Neural progenitor cell (in vitro differentiated cells): ENCODE results near the gene SLC5A10. TPM values are rescaled to one million over a fixed set of nuclear protein-coding genes. Genes with fewer than 3 reads are reported as not detected.

ENCODE experiments used
- DNase-seq: peaks from one replicate; pipeline ENCODE4 v3.0.0-alpha.2; 2016; ENCODE audit warnings: low spot score
- H2AFZ ChIP-seq: fragments of 200-600 bp; sonication (generic); replicated peaks from 2 replicates; pipeline ENCODE4 v1.6.1; 2016; ENCODE audit warnings: antibody characterized with exemption
- H3F3A ChIP-seq: fragments of 200-600 bp; sonication (generic); 2 replicates; pipeline ENCODE4 v1.6.1; 2016; ENCODE audit warnings: antibody characterized with exemption, low read depth
- H3K27ac ChIP-seq: fragments of 200-600 bp; sonication (generic); 2 replicates; pipeline ENCODE4 v1.5.1; 2016; ENCODE audit warnings: mild to moderate bottlenecking
- H3K27me3 ChIP-seq: fragments of 200-600 bp; sonication (generic); 2 replicates; pipeline ENCODE4 v1.6.1; 2016; ENCODE audit warnings: mild to moderate bottlenecking, moderate library complexity
- H3K36me3 ChIP-seq: fragments of 200-600 bp; sonication (generic); 2 replicates; pipeline ENCODE4 v1.5.1; 2016
- H3K4me1 ChIP-seq: fragments of 200-600 bp; sonication (generic); 2 replicates; pipeline ENCODE4 v1.6.1; 2016; ENCODE audit warnings: mixed run types
- H3K4me2 ChIP-seq: fragments of 200-600 bp; sonication (generic); 2 replicates; pipeline ENCODE4 v1.6.1; 2016
- H3K4me3 ChIP-seq: fragments of 200-600 bp; sonication (generic); 2 replicates; pipeline ENCODE4 v1.5.1; 2016
- H3K79me2 ChIP-seq: fragments of 200-600 bp; sonication (generic); 2 replicates; pipeline ENCODE4 v1.6.1; 2016; ENCODE audit warnings: low read depth
- H3K9ac ChIP-seq: fragments of 200-600 bp; sonication (generic); 2 replicates; pipeline ENCODE4 v1.6.1; 2016
- H3K9me3 ChIP-seq: fragments of 200-600 bp; sonication (generic); 2 replicates; pipeline ENCODE4 v1.5.1; 2016; ENCODE audit warnings: low read depth
- H4K20me1 ChIP-seq: fragments of 200-600 bp; sonication (generic); 2 replicates; pipeline ENCODE4 v1.6.1; 2016; ENCODE audit warnings: low read depth
- H3K27ac Mint-ChIP-seq: 3 replicates; pipeline ENCODE4 v1.8.0; 2021; ENCODE audit warnings: mixed read lengths
- H3K27me3 Mint-ChIP-seq: 2 replicates; pipeline ENCODE4 v1.8.0; 2022; ENCODE audit warnings: low read depth, mild to moderate bottlenecking, inconsistent platforms, moderate library complexity, mixed read lengths; ENCODE audit not compliant: insufficient read depth
- H3K36me3 Mint-ChIP-seq: 3 replicates; pipeline ENCODE4 v1.8.0; 2021; ENCODE audit warnings: mixed read lengths
- H3K4me1 Mint-ChIP-seq: 3 replicates; pipeline ENCODE4 v1.8.0; 2021; ENCODE audit warnings: mixed read lengths
- H3K4me3 Mint-ChIP-seq: 3 replicates; pipeline ENCODE4 v1.8.0; 2021; ENCODE audit warnings: mild to moderate bottlenecking, moderate library complexity, mixed read lengths
- H3K9me3 Mint-ChIP-seq: 3 replicates; pipeline ENCODE4 v1.8.0; 2020; ENCODE audit warnings: mixed read lengths
- CTCF ChIP-seq: fragments of 200-600 bp; sonication (generic); IDR thresholded peaks from 2 replicates; pipeline ENCODE4 v1.5.1; 2017; ENCODE audit warnings: antibody characterized with exemption, mild to moderate bottlenecking
- EZH2 ChIP-seq: fragments of 200-600 bp; sonication (generic); IDR thresholded peaks from 2 replicates; pipeline ENCODE4 v1.6.1; 2017; ENCODE audit warnings: antibody characterized with exemption, mild to moderate bottlenecking, moderate library complexity
- EZH2phosphoT487 ChIP-seq: fragments of 200-600 bp; sonication (generic); IDR thresholded peaks from 2 replicates; pipeline ENCODE4 v1.6.1; 2017; ENCODE audit warnings: antibody characterized with exemption
- total RNA-seq: library from RNA; depleted of rRNA; stranded (reverse); fragments of >200 nt; gene quantifications from 2 replicates; pipeline ENCODE4 v1.2.3, GENCODE V29; 2015; ENCODE audit warnings: low replicate concordance

The SLC5A10 gene
- total RNA-seq, 1 donor from 2014 or later: not detected

DNA sequence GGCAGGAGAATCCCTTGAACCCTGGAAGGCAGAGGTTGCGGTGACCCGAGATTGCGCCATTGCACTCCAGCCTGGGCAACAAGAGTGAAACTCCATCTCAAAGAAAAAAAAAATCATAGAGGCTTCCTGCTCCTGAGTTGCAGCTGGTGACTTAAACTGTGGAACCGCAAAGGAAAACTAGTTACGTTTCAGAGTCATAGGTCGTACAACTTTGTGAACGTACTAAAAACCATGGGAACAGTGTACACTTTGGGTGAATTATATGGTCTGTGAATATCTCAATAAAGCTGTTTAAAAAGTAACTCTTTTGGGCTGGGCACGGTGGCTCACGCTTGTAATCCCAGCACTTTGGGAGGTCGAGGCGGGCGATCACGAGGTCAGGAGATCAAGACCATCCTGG is 23.6 kb downstream of the SLC5A10 start:
- Histone ChIP-seq H3K27me3 (no peaks in the 10 kb centered on the region), H3K79me2 (no peaks in the 10 kb centered on the region), H2AFZ (no peak overlapping the region), H3K9me3 (no peaks in the 10 kb centered on the region), H3K4me2 (no peak overlapping the region), H3K9ac (no peak overlapping the region), H3K4me3 (no peak overlapping the region), H4K20me1 (peaks cover 10% of the 10 kb centered on the region), H3K27ac (no peak overlapping the region), H3F3A (no peaks in the 10 kb centered on the region), H3K4me1 (no peaks in the 10 kb centered on the region), H3K36me3 (no peaks in the 10 kb centered on the region)
- H3K36me3 Mint-ChIP-seq: no peaks in the 10 kb centered on the region
- TF ChIP-seq EZH2phosphoT487: no peak
- TF ChIP-seq EZH2: no peak
- no peak for TF ChIP-seq CTCF
- DNase-seq: no peak
- H3K4me1 Mint-ChIP-seq: peaks cover 9% of the 10 kb centered on the region
- no peak overlapping the region for H3K27ac Mint-ChIP-seq
- no peak overlapping the region for H3K4me3 Mint-ChIP-seq
- peaks cover 2% of the 10 kb centered on the region for H3K27me3 Mint-ChIP-seq
- H3K9me3 Mint-ChIP-seq: no peaks in the 10 kb centered on the region

GRCh38 chr17:18976201-18976600 is 24.2 kb downstream of the SLC5A10 start:
- no peak overlapping the region for H3K4me3 Mint-ChIP-seq
- H3K27me3 Mint-ChIP-seq: peaks cover 2% of the 10 kb centered on the region
- H3K27me3 ChIP-seq: no peaks in the 10 kb centered on the region
- H4K20me1 ChIP-seq: peaks cover 13% of the 10 kb centered on the region
- no peak overlapping the region for H2AFZ ChIP-seq
- H3K36me3 Mint-ChIP-seq: no peaks in the 10 kb centered on the region
- no peak overlapping the region for H3K4me3 ChIP-seq
- H3K27ac Mint-ChIP-seq: no peak overlapping the region
- no peak overlapping the region for H3K4me2 ChIP-seq
- H3K79me2 ChIP-seq: no peaks in the 10 kb centered on the region
- TF ChIP-seq CTCF (no peak), EZH2phosphoT487 (no peak), EZH2 (no peak)
- no peaks in the 10 kb centered on the region for H3F3A ChIP-seq
- H3K9ac ChIP-seq: no peak overlapping the region
- no peak for DNase-seq
- no peaks in the 10 kb centered on the region for H3K9me3 ChIP-seq
- peaks cover 4% of the 10 kb centered on the region for H3K4me1 ChIP-seq
- H3K4me1 Mint-ChIP-seq: peaks cover 14% of the 10 kb centered on the region
- H3K36me3 ChIP-seq: no peaks in the 10 kb centered on the region
- no peak overlapping the region for H3K27ac ChIP-seq
- no peaks in the 10 kb centered on the region for H3K9me3 Mint-ChIP-seq

DNA sequence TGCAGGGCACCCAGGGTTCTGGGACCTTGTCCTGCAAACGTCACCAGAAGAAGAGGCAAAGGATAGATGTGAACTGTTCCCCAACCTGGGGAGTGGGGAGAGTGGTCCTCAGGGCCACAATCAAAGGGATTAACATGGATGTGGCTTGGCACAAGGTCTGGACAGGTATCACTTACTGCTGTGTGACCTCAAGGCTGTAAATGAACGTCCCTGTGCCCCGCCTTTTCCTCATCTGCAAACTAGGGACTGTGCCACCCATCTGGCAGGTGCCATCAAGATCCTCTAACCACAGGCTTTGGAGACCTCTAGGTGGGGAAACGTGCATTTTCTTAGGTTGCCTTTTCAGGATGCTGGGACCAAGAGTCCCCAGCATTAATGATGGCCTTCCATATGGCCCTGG is 25.1 kb downstream of the SLC5A10 start:
- Mint-ChIP-seq H3K27ac (no peak overlapping the region), H3K27me3 (peaks cover 2% of the 10 kb centered on the region), H3K4me3 (no peak overlapping the region), H3K36me3 (no peaks in the 10 kb centered on the region), H3K4me1 (peaks cover 21% of the 10 kb centered on the region), H3K9me3 (no peaks in the 10 kb centered on the region)
- H3K4me3 ChIP-seq: no peak overlapping the region
- H3K4me2 ChIP-seq: no peak overlapping the region
- H3F3A ChIP-seq: no peaks in the 10 kb centered on the region
- H3K27me3 ChIP-seq: no peaks in the 10 kb centered on the region
- H3K4me1 ChIP-seq: peaks cover 12% of the 10 kb centered on the region
- H2AFZ ChIP-seq: no peak overlapping the region
- H3K9ac ChIP-seq: no peak overlapping the region
- no peak for DNase-seq
- no peak overlapping the region for H3K27ac ChIP-seq
- TF ChIP-seq EZH2phosphoT487 (no peak), EZH2 (no peak), CTCF (no peak)
- peaks cover 21% of the 10 kb centered on the region for H4K20me1 ChIP-seq
- H3K79me2 ChIP-seq: no peaks in the 10 kb centered on the region
- H3K36me3 ChIP-seq: no peaks in the 10 kb centered on the region
- no peaks in the 10 kb centered on the region for H3K9me3 ChIP-seq
